PC-3 (cell line): ENCODE data around the gene KIF17.

Experiments
- EZH2 ChIP-seq: fragments of 300-600 bp; sonication (generic); IDR thresholded peaks from one replicate; pipeline ENCODE4 v1.6.1; 2017; ENCODE audit warnings: antibody characterized with exemption, mild to moderate bottlenecking, low read length; ENCODE audit not compliant: unreplicated experiment
- TF ChIP-seq, protein P1 (sequence below): fragments of 300-600 bp; sonication (generic); conservative IDR thresholded peaks from 2 replicates; pipeline ENCODE4 v1.5.1; 2017; ENCODE audit warnings: antibody characterized with exemption, low read depth, mild to moderate bottlenecking, low read length

GRCh38 chr1:20708891-20709290, 8.9 kb downstream of the KIF17 start:
- TF ChIP-seq, protein P1, sequence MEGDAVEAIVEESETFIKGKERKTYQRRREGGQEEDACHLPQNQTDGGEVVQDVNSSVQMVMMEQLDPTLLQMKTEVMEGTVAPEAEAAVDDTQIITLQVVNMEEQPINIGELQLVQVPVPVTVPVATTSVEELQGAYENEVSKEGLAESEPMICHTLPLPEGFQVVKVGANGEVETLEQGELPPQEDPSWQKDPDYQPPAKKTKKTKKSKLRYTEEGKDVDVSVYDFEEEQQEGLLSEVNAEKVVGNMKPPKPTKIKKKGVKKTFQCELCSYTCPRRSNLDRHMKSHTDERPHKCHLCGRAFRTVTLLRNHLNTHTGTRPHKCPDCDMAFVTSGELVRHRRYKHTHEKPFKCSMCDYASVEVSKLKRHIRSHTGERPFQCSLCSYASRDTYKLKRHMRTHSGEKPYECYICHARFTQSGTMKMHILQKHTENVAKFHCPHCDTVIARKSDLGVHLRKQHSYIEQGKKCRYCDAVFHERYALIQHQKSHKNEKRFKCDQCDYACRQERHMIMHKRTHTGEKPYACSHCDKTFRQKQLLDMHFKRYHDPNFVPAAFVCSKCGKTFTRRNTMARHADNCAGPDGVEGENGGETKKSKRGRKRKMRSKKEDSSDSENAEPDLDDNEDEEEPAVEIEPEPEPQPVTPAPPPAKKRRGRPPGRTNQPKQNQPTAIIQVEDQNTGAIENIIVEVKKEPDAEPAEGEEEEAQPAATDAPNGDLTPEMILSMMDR = no peak
- TF ChIP-seq EZH2 = no peak
